Forelimb muscle (tissue), 1 donor: ENCODE data around the gene SLC25A43. TPM values are rescaled to one million over a fixed set of nuclear protein-coding genes. Genes with fewer than 3 reads are reported as not detected.
"Not testable (repeated sequence)": the region's sequence is repeated elsewhere in the genome, so short reads cannot be mapped to it uniquely, and the experiment has no call there.

Experiments
- DNase-seq: peaks from one replicate; pipeline ENCODE4 v3.0.0-alpha.2; 2013; ENCODE audit warnings: low read depth
- polyA plus RNA-seq: library from polyadenylated mRNA; unstranded; fragments of 120-200 nt; gene quantifications from one replicate; pipeline ENCODE4 v1.2.1, GENCODE V29; 2013; ENCODE audit not compliant: insufficient read length

Gene SLC25A43
- polyA plus RNA-seq, 1 donor = 8.3 TPM

DNA sequence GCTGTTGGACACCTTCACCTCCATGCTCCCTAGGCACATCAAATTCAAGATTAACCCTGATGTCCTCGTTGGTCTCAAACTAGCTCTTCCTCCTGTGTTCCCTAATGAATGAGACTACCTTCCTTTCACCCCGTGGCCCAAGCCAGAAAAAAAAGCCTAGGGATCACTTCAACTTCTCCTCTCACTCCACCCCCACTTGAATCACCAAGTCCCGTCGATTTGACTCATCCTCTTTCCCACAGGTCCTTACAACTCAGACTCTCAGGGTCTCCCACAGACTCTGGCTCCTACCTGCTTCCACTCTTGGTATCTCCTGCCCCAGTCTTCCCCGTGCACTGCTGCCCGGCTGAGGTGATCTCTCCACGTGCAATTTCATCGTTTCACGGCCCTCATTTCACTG, 8.5 kb downstream of the SLC25A43 start:
- DNase-seq = no peak

GRCh38 chrX:119410027-119410819, 11.1 kb downstream of the SLC25A43 start:
- DNase-seq = no peak

GRCh38 chrX:119410854-119411253, 11.7 kb downstream of the SLC25A43 start:
- DNase-seq = no peak

DNA sequence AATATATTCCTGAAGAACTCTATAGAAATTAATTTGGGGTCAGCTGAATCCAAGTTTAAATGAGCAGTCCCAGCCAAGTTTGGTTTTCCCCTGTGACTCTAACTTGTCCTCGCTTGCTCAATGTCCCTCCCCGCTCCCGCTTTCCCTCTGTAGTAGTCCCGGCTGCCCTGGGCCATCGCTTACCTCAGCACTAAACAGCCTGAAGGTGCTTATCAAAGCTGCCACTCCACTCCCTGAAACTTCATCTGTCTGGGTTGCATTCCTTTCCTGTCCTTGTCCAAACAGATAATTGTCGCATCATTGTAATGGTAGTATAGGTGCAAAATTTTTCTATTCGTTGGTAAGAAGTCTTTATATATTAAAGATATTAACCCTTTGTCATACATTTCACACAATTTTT, 12.8 kb downstream of the SLC25A43 start:
- DNase-seq = no peak

- no peak for DNase-seq
These were observed 18.2 kb downstream of the SLC25A43 start for GRCh38 chrX:119417376-119417775.

- no peak for DNase-seq
These were observed 18.7 kb downstream of the SLC25A43 start for GRCh38 chrX:119417842-119418241.

- no peak for DNase-seq
These were observed 20.0 kb downstream of the SLC25A43 start for GRCh38 chrX:119419146-119419545.

DNA sequence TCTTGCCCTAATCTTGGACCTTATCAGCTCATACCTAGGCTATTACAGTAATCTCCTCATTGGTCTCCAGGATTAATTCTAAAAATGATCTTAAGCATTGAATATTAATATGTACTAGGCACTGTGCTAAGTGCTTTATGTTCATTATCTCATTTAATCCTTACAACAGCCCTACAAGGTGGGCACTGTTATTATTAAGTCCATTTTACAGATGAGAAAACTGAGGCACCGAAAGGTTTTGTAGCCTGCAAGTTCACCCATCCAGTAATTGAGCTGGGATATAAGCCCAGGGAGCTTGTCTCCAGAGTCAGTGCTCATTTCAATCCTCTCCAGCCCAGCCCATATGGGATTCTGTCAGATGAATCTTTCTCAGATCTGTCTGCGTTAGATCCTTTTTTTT, 20.8 kb downstream of the SLC25A43 start:
- no peak for DNase-seq

GRCh38 chrX:119421016-119421705, 22.0 kb downstream of the SLC25A43 start:
- DNase-seq = no peak

GRCh38 chrX:119423631-119424030, 24.5 kb downstream of the SLC25A43 start:
- no peak for DNase-seq

DNA sequence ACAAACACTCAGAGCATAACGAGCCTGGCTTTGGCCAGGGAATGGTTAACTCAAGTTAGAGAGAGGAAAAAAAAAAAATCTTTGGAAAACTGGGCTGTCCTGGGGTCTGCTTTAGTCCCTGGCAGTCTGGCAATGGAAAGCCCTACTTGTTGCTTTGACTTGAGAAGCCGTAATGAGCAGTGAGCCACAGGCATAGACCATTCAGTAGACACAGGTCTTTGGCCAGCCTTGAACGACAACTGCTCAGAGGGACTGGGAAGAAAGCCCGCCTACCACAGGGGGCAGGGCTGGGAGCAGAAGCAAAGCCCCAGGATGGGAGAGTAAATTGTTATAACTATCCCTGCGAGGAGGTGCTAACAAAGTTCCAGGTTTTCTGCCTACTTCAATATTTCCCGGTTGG, 25.9 kb downstream of the SLC25A43 start:
- no peak for DNase-seq

DNA sequence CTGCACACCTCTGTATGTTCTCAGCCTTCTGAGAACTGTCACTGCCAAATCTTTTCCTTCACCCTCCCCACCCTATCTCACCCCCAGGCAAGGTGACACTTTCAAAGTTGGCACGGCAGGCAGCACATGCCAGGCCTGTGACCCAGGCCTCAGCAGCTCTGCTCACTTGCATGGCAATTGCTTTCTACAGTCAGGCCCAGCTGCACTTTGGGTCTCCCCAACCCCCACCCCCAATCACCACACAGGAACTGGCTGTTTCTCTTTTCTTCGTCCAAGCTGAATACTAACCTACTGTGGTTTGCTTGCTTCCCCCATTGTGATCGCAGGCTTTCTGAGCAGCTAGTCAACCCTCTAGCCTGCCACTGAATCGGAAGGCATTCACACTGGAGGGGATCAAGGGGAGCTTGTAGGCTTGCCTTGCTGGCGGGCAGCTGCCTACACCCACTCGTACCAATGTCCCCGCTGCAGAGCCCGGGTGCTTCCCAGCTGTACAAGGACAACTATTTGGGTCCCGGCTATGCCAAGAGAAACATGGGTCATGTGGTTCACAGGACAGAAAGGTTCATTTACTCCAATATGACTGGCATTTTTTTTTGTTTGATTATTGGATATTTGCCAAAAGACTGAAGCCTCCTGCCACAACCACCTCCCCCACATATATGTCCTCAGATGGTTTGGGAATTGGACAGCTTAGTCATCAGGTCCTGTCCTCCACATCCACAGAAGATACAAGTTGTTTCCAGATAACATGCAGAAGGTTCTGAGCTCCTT, 28.1 kb downstream of the SLC25A43 start:
- no peak for DNase-seq

GRCh38 chrX:119427795-119428185, 28.7 kb downstream of the SLC25A43 start:
- no peak for DNase-seq

- no peak for DNase-seq
These were observed 30.3 kb downstream of the SLC25A43 start for GRCh38 chrX:119429471-119429870.

DNA sequence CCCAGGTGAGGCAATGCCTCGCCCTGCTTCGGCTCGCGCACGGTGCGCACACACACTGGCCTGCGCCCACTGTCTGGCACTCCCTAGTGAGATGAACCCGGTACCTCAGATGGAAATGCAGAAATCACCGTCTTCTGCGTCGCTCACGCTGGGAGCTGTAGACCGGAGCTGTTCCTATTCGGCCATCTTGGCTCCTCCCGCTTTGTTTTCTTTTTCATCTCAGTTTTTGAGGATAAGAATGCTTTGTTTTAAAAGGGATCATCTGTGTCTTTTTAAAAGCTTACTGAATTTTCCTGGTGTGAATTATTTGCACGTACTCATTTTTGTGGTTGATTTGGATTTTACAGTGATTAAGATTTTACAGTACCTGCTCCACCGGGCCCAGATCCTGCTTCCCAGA, 42.2 kb downstream of the SLC25A43 start:
- DNase-seq = not testable (repeated sequence)

DNA sequence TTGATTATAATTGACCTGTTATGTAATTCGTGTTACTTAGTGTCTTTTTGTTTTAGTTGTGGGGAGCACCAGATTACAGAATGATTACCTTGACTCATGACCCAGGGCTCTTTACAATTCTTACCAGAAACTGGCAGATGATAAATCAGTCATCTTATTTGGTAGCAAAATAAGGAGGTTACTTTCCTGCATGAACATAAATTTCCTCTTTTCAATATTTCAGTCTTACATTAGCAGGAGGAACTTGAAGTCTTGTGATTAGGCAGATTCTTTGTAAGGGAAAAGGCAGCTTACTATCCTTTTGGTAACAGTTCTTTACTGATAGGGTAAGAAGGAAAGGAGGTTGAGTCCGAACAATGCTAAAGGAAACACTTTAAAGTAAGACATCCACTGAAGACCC, 43.1 kb downstream of the SLC25A43 start:
- no peak for DNase-seq

- DNase-seq = no peak
These were observed 54.1 kb downstream of the SLC25A43 start for GRCh38 chrX:119453202-119453601.

DNA sequence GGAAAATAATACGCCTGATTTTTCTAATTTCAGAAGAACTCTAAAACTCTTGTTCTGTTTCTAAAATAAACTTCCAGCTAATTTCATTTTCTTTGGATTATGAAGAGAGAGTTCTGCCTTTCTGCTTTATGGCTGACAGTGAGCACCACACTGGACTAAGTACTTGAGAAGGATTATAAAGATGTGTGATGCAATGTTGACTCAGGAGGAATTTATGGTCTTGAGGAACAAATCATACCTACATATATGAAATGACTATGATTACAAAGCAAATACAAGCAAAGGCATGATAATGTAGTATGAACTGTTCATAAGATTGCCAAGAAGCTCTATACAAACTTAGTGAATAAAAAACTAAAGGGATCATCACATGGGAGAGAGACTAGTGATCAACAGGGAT, 56.1 kb downstream of the SLC25A43 start:
- DNase-seq = no peak

- DNase-seq = no peak
These were observed 60.0 kb downstream of the SLC25A43 start for GRCh38 chrX:119459181-119459580.

DNA sequence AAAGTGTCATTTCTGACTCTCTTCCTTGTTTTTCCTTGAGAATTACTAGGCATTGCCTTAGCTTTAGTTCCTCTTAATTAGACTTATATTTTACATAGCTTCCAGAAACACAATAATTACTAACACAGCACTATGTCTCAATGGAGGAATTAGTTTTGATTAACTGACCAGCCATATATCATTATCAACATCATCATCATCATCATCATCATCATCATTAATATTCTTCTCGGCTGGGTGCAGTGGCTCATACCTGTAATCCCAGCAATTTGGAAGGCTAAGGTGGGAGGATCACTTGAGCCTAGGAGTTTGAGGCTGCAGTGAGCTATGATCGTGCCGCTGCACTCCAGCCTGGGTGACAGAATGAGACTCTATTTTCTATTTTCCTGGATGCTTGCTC, 66.4 kb downstream of the SLC25A43 start:
- no peak for DNase-seq

- no peak for DNase-seq
These were observed 67.8 kb downstream of the SLC25A43 start for GRCh38 chrX:119466970-119467369.

- no peak for DNase-seq
These were observed 68.3 kb downstream of the SLC25A43 start for GRCh38 chrX:119467433-119467832.
